ENCODE measurements around the gene ADM5.

The ADM5 gene

GRCh38 chr19:49680421-49681351, 8.7 kb upstream of the ADM5 start:
- DNase-seq = peak; percentile 73

- DNase-seq = no peak
These were observed 7.6 kb upstream of the ADM5 start for GRCh38 chr19:49681830-49682229.

- DNase-seq = no peak
These were observed 7.1 kb upstream of the ADM5 start for GRCh38 chr19:49682274-49682673.

- no peak for DNase-seq
These were observed 5.6 kb upstream of the ADM5 start for GRCh38 chr19:49683814-49684250.

- no peak for DNase-seq
These were observed 5.0 kb upstream of the ADM5 start for GRCh38 chr19:49684251-49684982.

GRCh38 chr19:49684983-49685553, 4.3 kb upstream of the ADM5 start:
- DNase-seq = no peak

- DNase-seq = no peak
These were observed 3.5 kb upstream of the ADM5 start for GRCh38 chr19:49685845-49686332.

GRCh38 chr19:49686503-49687088, 2.8 kb upstream of the ADM5 start:
- DNase-seq = no peak

GRCh38 chr19:49687150-49687549, 2.2 kb upstream of the ADM5 start:
- DNase-seq = no peak

GRCh38 chr19:49687566-49688316, 1.7 kb upstream of the ADM5 start:
- DNase-seq = no peak

- no peak for DNase-seq
These were observed 762 bp upstream of the ADM5 start for GRCh38 chr19:49688531-49689132.

GRCh38 chr19:49690079-49690655, 773 bp downstream of the ADM5 start:
- DNase-seq = no peak

GRCh38 chr19:49690656-49691242, 1.4 kb downstream of the ADM5 start, which contains the start of gene CPT1C:
Gene CPT1C (plus strand): TSS chr19:49691116. CDS start chr19:49692253, 1,137 bp downstream.
- peak; percentile 85 for DNase-seq

GRCh38 chr19:49691243-49692146, 2.1 kb downstream of the ADM5 start:
- DNase-seq = peak; percentile 58

- no peak for DNase-seq
These were observed 2.7 kb downstream of the ADM5 start for GRCh38 chr19:49692147-49692506.

GRCh38 chr19:49696115-49696514, 6.7 kb downstream of the ADM5 start:
- DNase-seq = no peak

- no peak for DNase-seq
These were observed 7.5 kb downstream of the ADM5 start for GRCh38 chr19:49696865-49697264.

- DNase-seq = no peak
These were observed 10.0 kb downstream of the ADM5 start for GRCh38 chr19:49699364-49699763.

GRCh38 chr19:49700563-49700962, 11.2 kb downstream of the ADM5 start:
- no peak for DNase-seq

GRCh38 chr19:49701271-49701786, 11.9 kb downstream of the ADM5 start:
- no peak for DNase-seq
